H7 (cell line): ENCODE results near the gene TSPAN33. TPM values are rescaled to one million over a fixed set of nuclear protein-coding genes. Genes with fewer than 3 reads are reported as not detected.
"Not testable (repeated sequence)": the region's sequence is repeated elsewhere in the genome, so short reads cannot be mapped to it uniquely, and the experiment has no call there.

ENCODE experiments used
- DNase-seq: peaks from one replicate; pipeline ENCODE4 v3.0.0; 2012
- H3K27me3 ChIP-seq: 2 replicates; pipeline ENCODE4 v1.6.0; 2011; ENCODE audit warnings: mild to moderate bottlenecking, low read length; ENCODE audit not compliant: control insufficient read depth, insufficient read depth
- H3K36me3 ChIP-seq: replicated peaks from 2 replicates; pipeline ENCODE4 v1.5.1; 2011; ENCODE audit warnings: low read length; ENCODE audit not compliant: control insufficient read depth, insufficient read depth
- H3K4me3 ChIP-seq: 2 replicates; pipeline ENCODE4 v1.5.1; 2011; ENCODE audit warnings: low read depth, mild to moderate bottlenecking, control low read depth, low read length, moderate library complexity; ENCODE audit not compliant: insufficient read depth
- total RNA-seq: library from RNA; depleted of rRNA; stranded (reverse); fragments of >200 nt; shearing (Covaris generic); gene quantifications from 2 replicates; pipeline ENCODE4 v1.2.3, GENCODE V29; 2014; rRNA removed

The TSPAN33 gene
- total RNA-seq, 1 experiment from 2014 or later: 19.7 TPM

DNA sequence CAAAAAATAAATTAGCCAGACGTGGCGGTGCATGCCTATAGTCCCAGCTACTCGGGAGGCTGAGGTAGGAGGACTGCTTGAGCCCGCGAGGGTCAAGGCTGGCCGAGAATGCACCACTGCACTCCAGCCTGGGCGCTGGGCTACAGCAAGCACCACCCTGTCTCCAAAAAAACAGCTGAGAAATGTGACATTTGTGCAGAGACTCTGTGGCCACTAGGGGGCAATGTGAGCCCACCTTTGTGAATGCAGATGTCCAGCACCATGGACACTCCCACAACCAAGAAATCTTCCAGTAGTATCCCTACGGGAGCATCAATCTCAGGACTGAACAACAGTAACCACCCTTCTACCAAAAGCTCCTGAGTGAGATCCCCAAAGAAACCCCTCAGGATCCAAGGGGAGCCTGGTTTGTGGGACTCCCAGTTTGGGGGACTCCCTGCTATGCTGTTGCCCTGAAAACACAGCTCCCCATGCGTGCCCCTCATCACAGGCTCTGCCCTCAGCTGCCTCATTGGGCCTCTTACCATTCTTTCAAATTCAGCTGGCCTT is 74.1 kb downstream of the TSPAN33 start:
- Histone ChIP-seq H3K36me3 (no peaks in the 10 kb centered on the region), H3K27me3 (no peaks in the 10 kb centered on the region), H3K4me3 (no peak overlapping the region)
- peak; percentile 89 for DNase-seq

- H3K27me3 ChIP-seq, DNase-seq, H3K36me3 ChIP-seq, H3K4me3 ChIP-seq: not testable (repeated sequence)
Observed at GRCh38 chr7:129219166-129219565, 74.7 kb downstream of the TSPAN33 start.

Other genes with a start within 250 kb of the TSPAN33 start
- gene KCP, start 234.0 kb upstream of the TSPAN33 start, total RNA-seq: 2.5 and 3.4 TPM in 2 replicates
- 0.48 and 0.62 TPM in 2 replicates for gene IRF5, start 206.8 kb upstream of the TSPAN33 start, total RNA-seq
- gene TNPO3, start 89.6 kb upstream of the TSPAN33 start, total RNA-seq: 98.0 and 108 TPM in 2 replicates
- 44.9 and 49.6 TPM in 2 replicates for gene SMO, start 43.9 kb downstream of the TSPAN33 start, total RNA-seq
- gene AHCYL2, start 80.3 kb downstream of the TSPAN33 start, total RNA-seq: 14.2 and 26.9 TPM in 2 replicates